HepG2 (cell line): ENCODE measurements around the gene TANC1. TPM values are rescaled to one million over a fixed set of nuclear protein-coding genes. Genes with fewer than 3 reads are reported as not detected.

Source experiments
- ATAC-seq: fragments of 200-7000 bp; cut with Tn5 transposase; 3 replicates; pipeline ENCODE4 v1.9.1; 2020; ENCODE audit warnings: mild to moderate bottlenecking, moderate library complexity
- BruUV-seq: library from RNA; stranded (reverse); fragments of 400-500 nt; replicated peaks from 2 replicates; lab custom pipeline; 2021; lab: Mats Ljungman, UMichigan
- CTCF ChIA-PET: fragments of 300-600 bp; formaldehyde crosslinking; extraction: SDS; loops from one replicate; lab custom pipeline; 2021; ENCODE audit warnings: low total read pairs, inconsistent platforms, low intra/inter-chr PET ratio; lab: Yijun Ruan, JAX
- POLR2A ChIA-PET: fragments of 350-600 bp; sonication (Branson Sonifier 250); formaldehyde crosslinking; loops from one replicate; lab custom pipeline; 2020; ENCODE audit warnings: antibody characterized with exemption, inconsistent platforms; lab: Yijun Ruan, JAX
- DNase-seq: peaks from one replicate; pipeline ENCODE4 v3.0.0-alpha.2; 2015; ENCODE audit warnings: low spot score
- FAIRE-seq: peaks from 3 replicates; lab custom pipeline; 2011; peaks lifted over from hg19 to GRCh38; lab: Jason Lieb, UNC
- H2AFZ ChIP-seq: one replicate; pipeline ENCODE4 v1.6.1; 2011; ENCODE audit warnings: low read length, inconsistent platforms
- H3K27ac ChIP-seq: fragments of 300-600 bp; 3 replicates; pipeline ENCODE4 v1.8.0; 2011; ENCODE audit warnings: mixed run types, mild to moderate bottlenecking, mixed read lengths, low read length, inconsistent platforms; ENCODE audit not compliant: insufficient read depth; ENCODE audit errors: extremely low read length
- H3K27me3 ChIP-seq, 2 experiments: fragments of 200-600 bp in 1 of 2; 2 replicates in 1 of 2; 3 replicates in 1 of 2; pipeline versions ENCODE4 v1.6.0 to v1.8.0; 2011; ENCODE audit warnings: low read length in 2 of 2, mild to moderate bottlenecking in 2 of 2, moderate library complexity in 2 of 2, inconsistent platforms in 1 of 2; ENCODE audit not compliant: insufficient read depth in 2 of 2, control insufficient read depth in 1 of 2
- H3K36me3 ChIP-seq, 2 experiments: fragments of 200-600 bp in 1 of 2; replicated peaks in 1 of 2; 2 replicates in 1 of 2; 3 replicates in 1 of 2; pipeline versions ENCODE4 v1.5.1 to v1.8.0; 2011; ENCODE audit warnings: low read length in 2 of 2, inconsistent platforms in 1 of 2; ENCODE audit not compliant: insufficient read depth in 2 of 2, control insufficient read depth in 1 of 2
- H3K4me1 ChIP-seq: 2 replicates; pipeline ENCODE4 v1.5.1; 2012; ENCODE audit warnings: low read length, inconsistent platforms; ENCODE audit not compliant: insufficient read depth
- H3K4me2 ChIP-seq: 2 replicates; pipeline ENCODE4 v1.6.0; 2011; ENCODE audit warnings: low read depth, low read length, inconsistent platforms
- H3K4me3 ChIP-seq, 3 experiments: fragments of 200-600 bp in 1 of 3; sonication (generic), shearing (Covaris generic) in 1 of 3; replicated peaks in 1 of 3; 2 replicates each; pipeline ENCODE4 v1.5.1; 2011 to 2016; ENCODE audit warnings: low read length in 3 of 3, inconsistent platforms in 2 of 3, low read depth in 2 of 3, mild to moderate bottlenecking in 2 of 3, control low read depth in 1 of 3, mixed read lengths in 1 of 3; ENCODE audit not compliant: insufficient read depth in 1 of 3
- H3K79me2 ChIP-seq: one replicate; pipeline ENCODE4 v1.6.1; 2011; ENCODE audit warnings: low read length, inconsistent platforms; ENCODE audit not compliant: insufficient read depth
- H3K9ac ChIP-seq: 2 replicates; pipeline ENCODE4 v1.6.0; 2011; ENCODE audit warnings: mild to moderate bottlenecking, low read depth, low read length, inconsistent platforms; ENCODE audit not compliant: insufficient read depth
- H3K9me3 ChIP-seq: 2 replicates; pipeline ENCODE4 v1.5.1; 2012; ENCODE audit warnings: mild to moderate bottlenecking, low read length
- H4K20me1 ChIP-seq: 2 replicates; pipeline ENCODE4 v1.6.0; 2011; ENCODE audit warnings: inconsistent platforms, mild to moderate bottlenecking, low read length, moderate library complexity; ENCODE audit not compliant: insufficient read depth
- BORCS8-MEF2B ChIP-seq: sonication (generic); formaldehyde crosslinking; IDR thresholded peaks from 2 replicates; pipeline ENCODE4 v1.8.0; 2022; ENCODE audit warnings: mild to moderate bottlenecking, missing genetic modification reagents
- CCAR2 ChIP-seq: fragments of 200-400 bp; formaldehyde crosslinking; optimal IDR thresholded peaks from 2 replicates; pipeline ENCODE3; 2018; ENCODE audit warnings: low read depth, mild to moderate bottlenecking, low read length, moderate library complexity
- KDM2A ChIP-seq: sonication (generic); formaldehyde crosslinking; IDR thresholded peaks from 2 replicates; pipeline ENCODE4 v1.4.0; 2020; ENCODE audit warnings: low read depth, missing genetic modification reagents, borderline replicate concordance
- NONO ChIP-seq, 2 experiments: fragments of 450-650 bp in 1 of 2; sonication (generic) in 1 of 2; formaldehyde crosslinking in 1 of 2; IDR thresholded peaks in 1 of 2; conservative IDR thresholded peaks in 1 of 2; 2 replicates each; pipeline versions ENCODE4 v1.6.1 to v1.8.0; 2017 to 2022; ENCODE audit warnings: mild to moderate bottlenecking in 1 of 2, missing genetic modification reagents in 1 of 2, moderate library complexity in 1 of 2
- RAD51 ChIP-seq: fragments of 450-650 bp; IDR thresholded peaks from 2 replicates; pipeline ENCODE4 v1.6.1; 2016; ENCODE audit warnings: borderline replicate concordance
- SMAD1 ChIP-seq: sonication (generic); formaldehyde crosslinking; IDR thresholded peaks from 2 replicates; pipeline ENCODE4 v1.4.0; 2020; ENCODE audit warnings: missing genetic modification reagents, low read depth, mild to moderate bottlenecking, borderline replicate concordance
- SMARCE1 ChIP-seq: fragments of 450-650 bp; IDR thresholded peaks from 2 replicates; pipeline ENCODE4 v1.6.1; 2017; ENCODE audit warnings: borderline replicate concordance
- TCF7L2 ChIP-seq: IDR thresholded peaks from 2 replicates; pipeline ENCODE4 v1.6.1; 2011; ENCODE audit warnings: mild to moderate bottlenecking, low read depth, low read length, moderate library complexity
- ZFP1 ChIP-seq: IDR thresholded peaks from 2 replicates; pipeline ENCODE4 v1.6.1; 2016
- ZNF260 ChIP-seq: sonication (generic); formaldehyde crosslinking; IDR thresholded peaks from 2 replicates; pipeline ENCODE4 v1.4.0; 2020; ENCODE audit warnings: missing genetic modification reagents, low read depth, mild to moderate bottlenecking, borderline replicate concordance
- ZNF326 ChIP-seq: sonication (generic); formaldehyde crosslinking; IDR thresholded peaks from 2 replicates; pipeline ENCODE4 v1.4.0; 2020; ENCODE audit warnings: missing genetic modification reagents, borderline replicate concordance
- WGBS: methylation state at CpG from one replicate; pipeline ENCODE4 v1.1.6; 2017; ENCODE audit warnings: low lambda C conversion rate; 5-methylcytosine and 5-hydroxymethylcytosine counted together
- in situ Hi-C: cut with HindIII; loops from 2 replicates; pipeline ENCODE4 v1.10.0; 2017; ENCODE audit warnings: low pct_unique_long_range_greater_than_20kb; ENCODE audit not compliant: extremely low pct_ligation_motif_present
- intact Hi-C: fragments of 100-400 bp; cut with micrococcal nuclease; formaldehyde crosslinking; loops from one replicate; pipeline ENCODE4 v1.10.0; 2022; ENCODE audit not compliant: unreplicated experiment
- polyA plus RNA-seq, 8 experiments: library from polyadenylated mRNA; depleted of rRNA in 3 of 8; stranded (reverse) in 7 of 8; unstranded in 1 of 8; fragments of >200 nt; fragmentation: Illumina TruSeq in 4 of 8; extraction: Trizol in 4 of 8; gene quantifications; 2 replicates each; pipeline versions ENCODE4 v1.2.1 to v1.2.3, GENCODE V29; 2011 to 2016; ENCODE audit warnings: low read depth in 4 of 8, missing spikeins in 1 of 8, mixed read lengths in 1 of 8; ENCODE audit not compliant: insufficient read depth in 1 of 8
- total RNA-seq, 5 experiments: library from RNA; depleted of rRNA; stranded (reverse); fragments of >200 nt; fragmentation: Illumina TruSeq; extraction: Trizol; gene quantifications; 2 replicates each; pipeline ENCODE4 v1.2.3, GENCODE V29; 2016; ENCODE audit warnings: low read depth in 1 of 5
- TF ChIP-seq, protein P1 (sequence below): sonication (generic); formaldehyde crosslinking; IDR thresholded peaks from 2 replicates; pipeline ENCODE4 v1.4.0; 2020; ENCODE audit warnings: mild to moderate bottlenecking, missing genetic modification reagents

The TANC1 gene
- total and polyA plus RNA-seq, 2 of the 13 experiments (the other 11 are each of a cell fraction or from before 2014, with no cell fraction given): 2.3 to 5.6 TPM

DNA sequence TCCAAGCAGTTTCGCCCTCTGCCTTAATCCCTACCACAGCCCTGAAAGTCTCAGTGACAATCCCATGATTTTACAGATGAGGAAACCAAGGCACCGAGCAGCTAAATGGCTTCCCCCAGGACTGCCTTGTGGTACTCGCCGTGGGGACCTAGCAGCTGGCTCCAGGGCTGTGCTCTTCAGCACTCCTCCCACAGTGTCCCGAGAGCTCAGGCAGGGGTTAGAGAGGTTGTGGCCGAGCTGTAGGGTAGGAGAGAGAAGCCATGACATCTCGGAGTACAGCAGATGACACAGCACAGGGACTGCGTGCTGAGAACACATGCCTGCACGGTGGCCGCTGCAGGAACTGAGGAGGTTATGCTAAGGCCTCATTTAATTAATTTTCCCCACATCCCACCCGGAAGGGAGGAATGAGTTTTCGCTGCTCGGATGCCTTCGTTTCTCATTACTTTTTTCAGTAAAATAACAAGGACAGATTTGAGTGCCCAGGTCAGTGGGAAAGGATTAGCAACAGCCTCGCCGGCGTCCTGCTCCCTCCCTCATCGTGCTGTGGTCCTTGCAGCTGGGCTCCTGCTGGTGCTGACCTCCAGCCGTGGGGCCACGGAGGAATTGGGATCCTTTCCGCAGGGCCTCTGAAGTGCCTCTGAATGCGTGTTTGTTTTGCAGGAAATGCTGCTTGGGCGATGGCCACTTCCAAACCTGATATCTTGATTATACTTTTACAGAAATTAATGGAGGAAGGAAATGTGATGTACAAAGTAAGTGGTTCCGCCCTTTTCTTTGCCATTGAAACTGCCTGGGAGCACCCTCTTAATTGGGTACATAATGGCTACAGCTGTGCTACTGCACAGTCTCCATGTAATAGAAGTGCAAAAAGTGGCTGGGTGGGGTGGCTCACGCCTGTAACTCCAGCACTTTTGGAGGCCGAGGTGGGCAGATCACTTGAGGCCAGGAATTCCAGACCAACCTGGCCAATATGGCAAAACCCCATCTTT is 256.9 kb downstream of the TANC1 start:
- intact Hi-C loops: no loop called here
- FAIRE-seq (no peak), DNase-seq (no peak), ATAC-seq (peak; percentile 24; the same call in 2 of the 3 replicates)
- H3K36me3 ChIP-seq: peaks cover 1 to 4% of the 10 kb centered on the region in 2 experiments; a peak in 2 of 5 replicates
- H3K79me2 ChIP-seq: no peaks in the 10 kb centered on the region
- no peak overlapping the region for H3K4me3 ChIP-seq
- 89% methylated on average over 26 of the region's 26 CpGs for WGBS
- no peak overlapping the region for H2AFZ ChIP-seq
- no peak overlapping the region for H3K9ac ChIP-seq
- ChIA-PET CTCF (no interaction called here), POLR2A (no interaction called here)
- no peak overlapping the region for H3K4me2 ChIP-seq
- H3K4me1 ChIP-seq: no peaks in the 10 kb centered on the region
- H3K27ac ChIP-seq: no peak overlapping the region
- in situ Hi-C loops: no loop called here
- TF ChIP-seq CCAR2 (no peak), SMARCE1 (no peak), BORCS8-MEF2B (CRISPR knock-in tag) (no peak), TCF7L2 (no peak), ZFP1 (CRISPR knock-in tag) (no peak), ZNF326 (no peak), ZNF260 (no peak), RAD51 (no peak), NONO (IDR thresholded peaks at IDR 0.05) (no peak), NONO (CRISPR knock-in tag; conservative IDR thresholded peaks at IDR 0.05) (no peak), SMAD1 (CRISPR knock-in tag) (no peak), KDM2A (CRISPR knock-in tag) (no peak)
- TF ChIP-seq, protein P1, sequence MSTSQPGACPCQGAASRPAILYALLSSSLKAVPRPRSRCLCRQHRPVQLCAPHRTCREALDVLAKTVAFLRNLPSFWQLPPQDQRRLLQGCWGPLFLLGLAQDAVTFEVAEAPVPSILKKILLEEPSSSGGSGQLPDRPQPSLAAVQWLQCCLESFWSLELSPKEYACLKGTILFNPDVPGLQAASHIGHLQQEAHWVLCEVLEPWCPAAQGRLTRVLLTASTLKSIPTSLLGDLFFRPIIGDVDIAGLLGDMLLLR (CRISPR knock-in tag): no peak
- H3K9me3 ChIP-seq: no peaks in the 10 kb centered on the region
- BruUV-seq: no TSS peak
- H4K20me1 ChIP-seq: no peaks in the 10 kb centered on the region
- H3K27me3 ChIP-seq: no peaks in the 10 kb centered on the region
